ENCODE measurements around the gene HLA-DMB. TPM values are rescaled to one million over a fixed set of nuclear protein-coding genes. Genes with fewer than 3 reads are reported as not detected.

Gene HLA-DMB
- total and polyA plus RNA-seq, 2 donors (not counting 3 experiments of a cell fraction or from before 2014, with no cell fraction given): 0.75 TPM; not detected in 1

- FAIRE-seq (no peak), DNase-seq (ENCODE audit: low read depth, low spot score) (no peak)
- Histone ChIP-seq H3K4me2 (ENCODE audit: insufficient read depth, low read length) (no peak overlapping the region), H3K9ac (replicated peaks; ENCODE audit: extremely low read depth, insufficient read depth, low read length) (no peak overlapping the region), H3K9me1 (replicated peaks; ENCODE audit: control insufficient read depth, extremely low read depth, insufficient read depth, low read length) (no peaks in the 10 kb centered on the region), H3K4me1 (ENCODE audit: control insufficient read depth, extremely low read depth, insufficient read depth, low read length) (no peaks in the 10 kb centered on the region), H3K4me3 (replicated peaks in 1 of 3; ENCODE audit: insufficient read depth in 1 of 3, low read depth in 1 of 3, low read length in 3 of 3) (no peak overlapping the region), H2AFZ (ENCODE audit: low read depth, low read length) (no peak overlapping the region), H3K27me3 (ENCODE audit: control insufficient read depth in 2 of 2, insufficient read depth in 2 of 2, low read length in 2 of 2) (no peaks in the 10 kb centered on the region), H4K20me1 (replicated peaks; ENCODE audit: control insufficient read depth, extremely low read depth, insufficient read depth, low read length) (no peaks in the 10 kb centered on the region), H3K79me2 (ENCODE audit: control insufficient read depth, insufficient read depth, low read length) (no peaks in the 10 kb centered on the region), H3K9me3 (replicated peaks; ENCODE audit: control insufficient read depth, insufficient read depth, low read length) (no peaks in the 10 kb centered on the region), H3K36me3 (ENCODE audit: control insufficient read depth in 2 of 2, extremely low read depth in 1 of 2, insufficient read depth in 2 of 2, low read length in 2 of 2) (no peaks in the 10 kb centered on the region), H3K27ac (ENCODE audit: insufficient read depth, low read depth, low read length) (no peak overlapping the region)
- CTCF ChIA-PET: interaction anchor here (0.8 to 10.8 kb wide), 4 partner anchors 11 to 28 kb away, joined by 3 to 174 read pairs (median 52); partner anchors contain the start of gene BRD2
- dilution Hi-C loops (cut with MboI; ENCODE audit: extremely low pct_ligation_motif_present, low sequenced_read_pairs) (no loop called here), intact Hi-C loops (cut with micrococcal nuclease) (no loop called here)
- BruUV-seq (replicated peaks): no TSS peak
- POLR2A ChIA-PET: interaction anchor here (2.0 kb wide), 1 partner anchor 16 kb away, joined by 11 read pairs; no protein-coding TSS in a partner anchor
- TF ChIP-seq MAX (IDR thresholded peaks at IDR 0.05; ENCODE audit: insufficient read depth, insufficient read length) (no peak), FOS (IDR thresholded peaks at IDR 0.05; ENCODE audit: borderline replicate concordance, insufficient read depth, low read length) (no peak), CTCF (IDR thresholded peaks at IDR 0.05; ENCODE audit: extremely low read depth in 1 of 2, insufficient read depth in 1 of 2, low read depth in 1 of 2, low read length in 2 of 2) (no peak)
Measured at GRCh38 chr6:32956176-32956575, 15.3 kb upstream of the HLA-DMB start.
